GM13976 (cell line): ENCODE results near the gene NDRG2.
"Not testable (repeated sequence)": the region's sequence is repeated elsewhere in the genome, so short reads cannot be mapped to it uniquely, and the experiment has no call there.

ENCODE experiments used
- DNase-seq: peaks from one replicate; pipeline ENCODE4 v3.0.0; 2012; ENCODE audit warnings: low spot score
- in situ Hi-C: fragments of 300-500 bp; cut with MboI; formaldehyde crosslinking; loops from one replicate; pipeline ENCODE4 v1.12.0; 2022; ENCODE audit warnings: low sequenced_read_pairs, mixed read lengths, inconsistent platforms; ENCODE audit not compliant: unreplicated experiment
- TF ChIP-seq, protein P1 (sequence below): IDR thresholded peaks from 2 replicates; pipeline ENCODE4 v1.5.1; 2012; ENCODE audit warnings: borderline replicate concordance, mild to moderate bottlenecking; ENCODE audit not compliant: insufficient read depth; ENCODE audit errors: extremely low read depth, missing control alignments, control extremely low read depth

NDRG2 gene

DNA sequence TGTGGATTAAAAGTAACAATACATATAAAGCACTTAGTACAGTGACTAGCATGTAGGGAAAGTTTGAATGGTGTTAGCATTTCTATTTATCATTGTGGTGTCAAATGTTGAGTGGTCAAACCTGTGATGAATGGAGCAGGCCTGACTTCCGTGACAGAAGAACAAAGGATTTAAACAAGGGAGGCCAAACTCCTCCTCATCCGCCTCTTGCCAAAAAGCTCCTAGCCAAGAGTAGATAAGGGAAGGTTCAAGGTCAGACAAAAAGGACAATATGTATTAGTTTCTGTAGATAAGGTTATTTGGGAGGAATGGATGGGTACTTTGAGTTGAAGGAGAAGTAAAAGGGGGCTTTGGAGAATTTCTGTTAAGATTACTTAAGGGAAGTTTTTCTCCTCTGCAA is 23.8 kb upstream of the NDRG2 start:
- in situ Hi-C loops = no loop called here
- no peak for DNase-seq
- TF ChIP-seq, protein P1, sequence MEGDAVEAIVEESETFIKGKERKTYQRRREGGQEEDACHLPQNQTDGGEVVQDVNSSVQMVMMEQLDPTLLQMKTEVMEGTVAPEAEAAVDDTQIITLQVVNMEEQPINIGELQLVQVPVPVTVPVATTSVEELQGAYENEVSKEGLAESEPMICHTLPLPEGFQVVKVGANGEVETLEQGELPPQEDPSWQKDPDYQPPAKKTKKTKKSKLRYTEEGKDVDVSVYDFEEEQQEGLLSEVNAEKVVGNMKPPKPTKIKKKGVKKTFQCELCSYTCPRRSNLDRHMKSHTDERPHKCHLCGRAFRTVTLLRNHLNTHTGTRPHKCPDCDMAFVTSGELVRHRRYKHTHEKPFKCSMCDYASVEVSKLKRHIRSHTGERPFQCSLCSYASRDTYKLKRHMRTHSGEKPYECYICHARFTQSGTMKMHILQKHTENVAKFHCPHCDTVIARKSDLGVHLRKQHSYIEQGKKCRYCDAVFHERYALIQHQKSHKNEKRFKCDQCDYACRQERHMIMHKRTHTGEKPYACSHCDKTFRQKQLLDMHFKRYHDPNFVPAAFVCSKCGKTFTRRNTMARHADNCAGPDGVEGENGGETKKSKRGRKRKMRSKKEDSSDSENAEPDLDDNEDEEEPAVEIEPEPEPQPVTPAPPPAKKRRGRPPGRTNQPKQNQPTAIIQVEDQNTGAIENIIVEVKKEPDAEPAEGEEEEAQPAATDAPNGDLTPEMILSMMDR = no peak

DNA sequence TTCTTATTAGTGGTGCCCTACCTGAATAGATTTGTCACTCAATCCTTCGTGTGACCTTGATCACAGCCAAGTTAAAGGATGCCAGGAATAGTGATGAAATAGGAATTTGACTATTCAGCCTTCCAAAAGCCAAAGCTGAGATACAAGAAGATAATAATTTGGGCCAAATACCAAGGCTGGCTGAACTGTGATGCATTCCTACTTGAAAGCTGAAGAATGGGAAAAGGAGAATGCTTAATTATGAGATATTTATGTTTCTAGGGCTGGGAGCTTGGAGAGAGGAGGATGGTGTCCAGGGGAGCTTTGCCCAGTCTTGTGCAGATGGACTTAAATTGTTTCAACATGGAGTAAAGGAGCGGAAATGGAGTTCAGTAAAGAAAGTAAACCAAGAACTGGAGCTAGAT is 22.5 kb upstream of the NDRG2 start:
- in situ Hi-C loops = no loop called here
- no peak for DNase-seq
- TF ChIP-seq, protein P1 = no peak

DNA sequence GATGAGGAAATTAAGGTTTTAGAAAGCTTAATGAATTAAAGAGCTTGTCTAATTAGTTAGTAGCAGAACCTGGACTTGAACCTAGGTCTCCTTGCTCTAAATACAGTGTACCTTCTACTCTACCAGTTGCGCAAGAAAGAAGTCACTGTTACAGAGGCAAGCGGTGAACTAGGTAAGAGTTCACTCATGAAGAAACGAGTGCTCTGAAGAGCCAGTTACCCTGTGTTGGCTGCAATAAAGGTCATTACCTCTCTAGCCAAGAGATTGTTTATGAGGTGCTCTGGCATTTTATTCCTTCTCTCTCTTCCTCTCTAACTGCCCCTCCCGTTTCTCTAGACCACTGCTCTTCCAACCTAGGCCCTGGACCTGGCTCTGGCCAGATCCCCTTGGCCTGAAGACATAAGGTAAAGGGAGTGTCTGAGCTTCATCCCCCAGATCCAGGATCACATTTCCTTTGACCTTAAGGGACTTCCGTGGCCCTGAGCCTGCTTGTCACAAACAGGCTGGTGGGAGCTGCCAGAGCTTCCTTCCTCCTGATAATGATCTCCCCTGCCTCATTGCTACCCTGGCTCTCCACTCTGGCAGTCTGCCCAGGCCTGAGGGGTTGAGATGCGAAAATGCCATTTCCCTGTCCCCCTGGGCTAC is 19.2 kb upstream of the NDRG2 start:
- in situ Hi-C loops = no loop called here
- no peak for DNase-seq
- TF ChIP-seq, protein P1 = no peak

DNA sequence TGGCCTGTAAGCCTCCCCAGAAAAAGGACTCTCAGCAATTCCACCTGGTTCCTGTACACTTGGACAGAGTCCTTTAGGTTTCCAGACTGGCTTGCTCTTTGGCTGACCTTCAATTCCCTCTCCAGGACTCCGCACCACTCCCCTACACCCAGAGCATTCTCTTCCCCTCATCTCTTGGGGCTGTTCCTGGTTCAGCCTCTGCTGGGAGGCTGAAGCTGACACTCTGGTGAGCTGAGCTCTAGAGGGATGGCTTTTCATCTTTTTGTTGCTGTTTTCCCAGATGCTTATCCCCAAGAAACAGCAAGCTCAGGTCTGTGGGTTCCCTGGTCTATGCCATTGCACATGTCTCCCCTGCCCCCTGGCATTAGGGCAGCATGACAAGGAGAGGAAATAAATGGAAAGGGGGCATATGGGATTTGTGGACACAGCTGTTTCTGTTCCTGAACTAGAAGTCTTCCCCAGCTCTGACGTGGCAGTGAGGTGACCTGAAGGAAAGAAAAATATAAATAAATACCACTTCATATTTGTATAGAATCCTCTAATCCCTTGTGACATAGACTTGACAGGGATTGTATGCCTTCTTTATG is 18.6 kb upstream of the NDRG2 start:
- no peak for DNase-seq
- in situ Hi-C loops = no loop called here
- TF ChIP-seq, protein P1 = no peak

DNA sequence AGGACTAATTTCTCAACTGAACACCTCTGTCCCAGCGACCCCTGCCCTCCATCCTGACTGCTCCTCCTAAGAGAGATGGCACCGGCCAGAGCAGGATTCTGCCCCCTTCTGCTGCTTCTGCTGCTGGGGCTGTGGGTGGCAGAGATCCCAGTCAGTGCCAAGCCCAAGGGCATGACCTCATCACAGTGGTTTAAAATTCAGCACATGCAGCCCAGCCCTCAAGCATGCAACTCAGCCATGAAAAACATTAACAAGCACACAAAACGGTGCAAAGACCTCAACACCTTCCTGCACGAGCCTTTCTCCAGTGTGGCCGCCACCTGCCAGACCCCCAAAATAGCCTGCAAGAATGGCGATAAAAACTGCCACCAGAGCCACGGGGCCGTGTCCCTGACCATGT is 18.1 kb upstream of the NDRG2 start:
- in situ Hi-C loops = no loop called here
- no peak for DNase-seq
- TF ChIP-seq, protein P1 = no peak

DNA sequence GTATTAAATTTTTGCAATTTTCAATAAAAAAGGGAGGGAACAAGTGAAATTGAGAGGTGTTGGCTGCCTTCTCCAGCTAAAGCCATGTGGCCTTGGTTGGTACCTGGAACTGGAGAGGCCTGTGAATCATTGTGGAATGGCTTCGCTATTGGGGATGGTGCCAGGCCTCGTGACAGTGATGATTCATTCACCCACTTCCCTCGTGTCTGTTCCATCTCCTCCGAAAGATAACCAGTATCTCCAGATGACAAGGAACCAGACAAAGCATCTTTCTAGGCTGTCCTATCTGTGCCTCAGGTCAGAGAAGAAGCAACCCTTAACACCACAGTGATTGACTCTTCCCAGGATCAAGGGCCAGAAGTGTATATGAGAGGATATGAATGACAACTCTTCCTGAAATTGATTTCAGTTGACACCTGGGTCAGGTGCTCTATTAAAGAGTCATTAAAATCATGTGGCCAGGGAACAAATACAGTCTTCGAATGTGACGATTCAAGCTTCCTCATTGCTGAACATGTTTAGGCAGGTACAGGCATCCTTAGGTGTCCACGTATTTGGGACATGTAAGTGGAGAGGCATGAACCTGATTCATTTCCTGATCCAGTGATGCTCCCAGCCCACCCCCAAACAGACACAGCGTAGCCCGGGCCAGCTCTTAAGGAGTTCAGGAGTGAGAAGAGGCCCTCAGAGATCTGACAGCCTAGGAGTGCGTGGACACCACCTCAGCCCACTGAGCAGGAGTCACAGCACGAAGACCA is 17.0 kb upstream of the NDRG2 start, which contains the start of gene RNASE7:
Gene RNASE7, plus strand, starts transcription at position 687 of the 758 bp plus-strand sequence. CDS start 631 bp downstream, outside the sequence.
- no peak for DNase-seq
- in situ Hi-C loops = no loop called here
- TF ChIP-seq, protein P1 = no peak

DNA sequence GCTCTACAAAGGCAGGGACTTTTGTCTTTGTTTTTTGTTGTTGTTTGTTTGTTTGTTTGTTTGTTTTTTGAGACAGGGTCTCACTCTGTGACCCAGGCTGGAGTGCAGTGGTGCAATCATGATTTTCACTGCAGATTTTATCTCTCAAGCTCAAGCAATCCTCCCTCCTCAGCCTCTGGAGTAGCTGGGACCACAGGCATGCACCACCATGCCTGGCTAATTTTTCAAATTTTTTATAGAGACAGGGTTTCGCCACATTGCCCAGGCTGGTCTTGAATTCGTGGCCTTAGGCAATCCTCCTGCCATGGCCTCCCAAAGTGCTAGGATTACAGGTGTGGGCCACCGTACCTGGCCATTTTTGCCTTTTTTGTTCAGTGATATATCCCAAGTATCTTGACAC is 16.1 kb upstream of the NDRG2 start:
- in situ Hi-C loops, DNase-seq: not testable (repeated sequence)
